HG02798 (cell line): ENCODE results near the gene PRSS57.
A peak's percentile ranks its signal among the peaks of the same experiment; 100 is the strongest.
"Not testable (repeated sequence)": the region's sequence is repeated elsewhere in the genome, so short reads cannot be mapped to it uniquely, and the experiment has no call there.

Experiments
- ATAC-seq: cut with Tn5 transposase; IDR thresholded peaks from one replicate; pipeline ENCODE4 v1.9.1; 2021; ENCODE audit warnings: mild to moderate bottlenecking; ENCODE audit not compliant: unreplicated experiment, poor library complexity

PRSS57 gene

GRCh38 chr19:676007-676338 lies 19.3 kb downstream of the PRSS57 start:
- ATAC-seq, result no peak

- no peak for ATAC-seq
Measured at GRCh38 chr19:674282-675151, 20.7 kb downstream of the PRSS57 start.

- ATAC-seq, result no peak
Measured at GRCh38 chr19:670609-671075, 24.6 kb downstream of the PRSS57 start.

GRCh38 chr19:668675-669434 lies 26.4 kb downstream of the PRSS57 start:
- not testable (repeated sequence) for ATAC-seq

- ATAC-seq, result not testable (repeated sequence)
Measured at GRCh38 chr19:666985-667573, 28.2 kb downstream of the PRSS57 start.

GRCh38 chr19:664913-665443 lies 30.3 kb downstream of the PRSS57 start:
- ATAC-seq, result no peak

GRCh38 chr19:663682-664117 lies 31.6 kb downstream of the PRSS57 start:
- ATAC-seq, result no peak

GRCh38 chr19:662962-663681 lies 32.1 kb downstream of the PRSS57 start, which contains the start of gene RNF126:
Gene RNF126 (minus strand): TSS chr19:663214. CDS start chr19:663121, 93 bp downstream.
- peak; percentile 77 for ATAC-seq

GRCh38 chr19:662207-662961 lies 32.9 kb downstream of the PRSS57 start:
- peak; percentile 6 for ATAC-seq

- no peak for ATAC-seq
Measured at GRCh38 chr19:661427-662196, 33.6 kb downstream of the PRSS57 start.

GRCh38 chr19:660793-661426 lies 34.3 kb downstream of the PRSS57 start:
- no peak for ATAC-seq

GRCh38 chr19:658916-659839 lies 36.1 kb downstream of the PRSS57 start:
- no peak for ATAC-seq

GRCh38 chr19:658059-658839 lies 37.0 kb downstream of the PRSS57 start:
- ATAC-seq, result no peak

GRCh38 chr19:657611-658010 lies 37.6 kb downstream of the PRSS57 start:
- no peak for ATAC-seq

GRCh38 chr19:656751-657559 lies 38.3 kb downstream of the PRSS57 start:
- no peak for ATAC-seq
